Effector CD4-positive, alpha-beta T cell (primary cell): ENCODE results near the gene ZG16B.
A peak's percentile ranks its signal among the peaks of the same experiment; 100 is the strongest.

Experiments used
- DNase-seq: peaks from one replicate; pipeline ENCODE4 v3.0.0-alpha.2; 2020

Gene ZG16B

GRCh38 chr16:2846511-2847310 is 16.6 kb downstream of the ZG16B start:
- no peak for DNase-seq

GRCh38 chr16:2848933-2849725 is 19.0 kb downstream of the ZG16B start:
- no peak for DNase-seq

GRCh38 chr16:2852003-2852730 is 22.1 kb downstream of the ZG16B start:
- DNase-seq: no peak

- no peak for DNase-seq
Measured at GRCh38 chr16:2852731-2853507, 22.8 kb downstream of the ZG16B start.

GRCh38 chr16:2853531-2854073 is 23.5 kb downstream of the ZG16B start:
- no peak for DNase-seq

- no peak for DNase-seq
Measured at GRCh38 chr16:2854700-2855309, 24.7 kb downstream of the ZG16B start.

- no peak for DNase-seq
Measured at GRCh38 chr16:2855536-2855935, 25.4 kb downstream of the ZG16B start.

- DNase-seq: no peak
Measured at GRCh38 chr16:2856061-2856670, 26.1 kb downstream of the ZG16B start.

GRCh38 chr16:2856686-2857450 is 26.8 kb downstream of the ZG16B start:
- DNase-seq: no peak

- no peak for DNase-seq
Measured at GRCh38 chr16:2857451-2858244, 27.5 kb downstream of the ZG16B start, which contains the start of gene PRSS22. Gene PRSS22, minus strand, starts transcription at chr16:2858170. Its CDS starts 66 bp downstream, at chr16:2858104.

- no peak for DNase-seq
Measured at GRCh38 chr16:2858245-2859025, 28.3 kb downstream of the ZG16B start.

- DNase-seq: no peak
Measured at GRCh38 chr16:2859686-2860265, 29.7 kb downstream of the ZG16B start.

GRCh38 chr16:2860826-2861567 is 30.9 kb downstream of the ZG16B start:
- DNase-seq: no peak

GRCh38 chr16:2865651-2866050 is 35.5 kb downstream of the ZG16B start:
- no peak for DNase-seq

GRCh38 chr16:2866431-2866830 is 36.3 kb downstream of the ZG16B start:
- DNase-seq: no peak

- DNase-seq: no peak
Measured at GRCh38 chr16:2867661-2867986, 37.5 kb downstream of the ZG16B start.

- DNase-seq: peak; percentile 92
Measured at GRCh38 chr16:2867987-2868789, 38.1 kb downstream of the ZG16B start.
